IMR-90 (cell line): ENCODE results near the gene C16orf96.

Experiments used
- BHLHE40 ChIP-seq: fragments of 150-350 bp; IDR thresholded peaks from 2 replicates; pipeline ENCODE4 v1.6.1; 2016; ENCODE audit warnings: mild to moderate bottlenecking, low read depth, low read length
- FOS ChIP-seq: fragments of 150-350 bp; IDR thresholded peaks from 2 replicates; pipeline ENCODE4 v1.6.1; 2016; ENCODE audit warnings: low read depth, low read length
- MXI1 ChIP-seq: IDR thresholded peaks from 2 replicates; pipeline ENCODE4 v1.6.1; 2012; ENCODE audit warnings: low read depth, mild to moderate bottlenecking, low read length, moderate library complexity, borderline replicate concordance
- POLR2A ChIP-seq: IDR thresholded peaks from 2 replicates; pipeline ENCODE4 v1.6.1; 2012; ENCODE audit warnings: mild to moderate bottlenecking, low read depth, low read length
- RAD21 ChIP-seq: IDR thresholded peaks from 2 replicates; pipeline ENCODE4 v1.6.1; 2012; ENCODE audit warnings: low read length, improper control_type of control experiment
- RFX5 ChIP-seq: IDR thresholded peaks from 2 replicates; pipeline ENCODE4 v1.8.0; 2012; ENCODE audit warnings: low read depth, mild to moderate bottlenecking, low read length, moderate library complexity
- TF ChIP-seq, protein P1 (sequence below): conservative IDR thresholded peaks from 2 replicates; pipeline ENCODE4 v1.5.1; 2012; ENCODE audit warnings: mild to moderate bottlenecking, low read depth, low read length, improper control_type of control experiment

DNA sequence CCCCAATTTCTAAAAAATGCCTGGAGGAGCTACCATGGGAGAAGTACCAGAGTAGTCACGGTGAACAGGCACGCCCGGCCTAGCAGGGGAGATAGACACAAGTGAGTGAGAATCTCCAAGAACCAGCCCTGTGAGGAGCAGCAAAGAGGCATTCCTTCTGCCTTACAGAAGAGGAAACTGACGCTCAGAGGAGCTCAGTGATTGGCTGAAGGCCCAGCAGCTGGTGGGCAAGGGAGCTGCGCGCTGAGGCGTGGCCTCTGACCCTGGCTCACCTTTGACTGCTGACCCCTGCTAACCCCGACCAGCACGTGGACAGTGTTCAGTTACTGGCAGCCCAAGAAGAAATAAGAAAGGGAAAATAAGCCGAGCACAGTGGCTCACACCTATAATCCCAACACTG, 1.8 kb downstream of the C16orf96 start:
- TF ChIP-seq, protein P1, sequence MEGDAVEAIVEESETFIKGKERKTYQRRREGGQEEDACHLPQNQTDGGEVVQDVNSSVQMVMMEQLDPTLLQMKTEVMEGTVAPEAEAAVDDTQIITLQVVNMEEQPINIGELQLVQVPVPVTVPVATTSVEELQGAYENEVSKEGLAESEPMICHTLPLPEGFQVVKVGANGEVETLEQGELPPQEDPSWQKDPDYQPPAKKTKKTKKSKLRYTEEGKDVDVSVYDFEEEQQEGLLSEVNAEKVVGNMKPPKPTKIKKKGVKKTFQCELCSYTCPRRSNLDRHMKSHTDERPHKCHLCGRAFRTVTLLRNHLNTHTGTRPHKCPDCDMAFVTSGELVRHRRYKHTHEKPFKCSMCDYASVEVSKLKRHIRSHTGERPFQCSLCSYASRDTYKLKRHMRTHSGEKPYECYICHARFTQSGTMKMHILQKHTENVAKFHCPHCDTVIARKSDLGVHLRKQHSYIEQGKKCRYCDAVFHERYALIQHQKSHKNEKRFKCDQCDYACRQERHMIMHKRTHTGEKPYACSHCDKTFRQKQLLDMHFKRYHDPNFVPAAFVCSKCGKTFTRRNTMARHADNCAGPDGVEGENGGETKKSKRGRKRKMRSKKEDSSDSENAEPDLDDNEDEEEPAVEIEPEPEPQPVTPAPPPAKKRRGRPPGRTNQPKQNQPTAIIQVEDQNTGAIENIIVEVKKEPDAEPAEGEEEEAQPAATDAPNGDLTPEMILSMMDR: no peak
- TF ChIP-seq RFX5 (no peak), MXI1 (no peak), POLR2A (no peak), FOS (no peak), RAD21 (no peak), BHLHE40 (no peak)
